GM12878 (cell line): ENCODE data around the gene RNF34. TPM values are rescaled to one million over a fixed set of nuclear protein-coding genes. Genes with fewer than 3 reads are reported as not detected.
A peak's percentile ranks its signal among the peaks of the same experiment; 100 is the strongest.

Experiments used
- ATAC-seq: fragments of 200-7000 bp; cut with Tn5 transposase; 3 replicates; pipeline ENCODE4 v1.9.1; 2020; ENCODE audit warnings: mild to moderate bottlenecking, moderate library complexity
- BruUV-seq: library from RNA; stranded (reverse); fragments of 400-500 nt; replicated peaks from 2 replicates; lab custom pipeline; 2021; lab: Mats Ljungman, UMichigan
- CTCF ChIA-PET: fragments of 300-600 bp; sonication (Branson Sonifier 250); formaldehyde crosslinking; extraction: SDS; loops from one replicate; lab custom pipeline; 2021; ENCODE audit warnings: inconsistent platforms; lab: Yijun Ruan, JAX
- POLR2A ChIA-PET: fragments of 350-600 bp; formaldehyde crosslinking; extraction: SDS; loops from one replicate; lab custom pipeline; 2021; ENCODE audit warnings: inconsistent platforms; lab: Charles Lee
- RAD21 ChIA-PET: fragments of 300-600 bp; sonication (Branson Sonifier 250); formaldehyde crosslinking; loops from one replicate; lab custom pipeline; 2023; ENCODE audit warnings: antibody characterized with exemption; ENCODE audit not compliant: unreplicated experiment; lab: Charles Lee
- SMC1A ChIA-PET: fragments of 300-600 bp; sonication (Branson Sonifier 250); formaldehyde crosslinking; loops from one replicate; lab custom pipeline; 2023; ENCODE audit not compliant: unreplicated experiment, uncharacterized antibody; lab: Charles Lee
- DNase-seq: peaks from one replicate; pipeline ENCODE4 v3.0.0-alpha.2; 2011; ENCODE audit warnings: low read depth, low spot score
- FAIRE-seq: peaks from 3 replicates; lab custom pipeline; 2011; peaks lifted over from hg19 to GRCh38; lab: Jason Lieb, UNC
- H2AFZ ChIP-seq: 2 replicates; pipeline ENCODE4 v1.6.0; 2011; ENCODE audit warnings: low read depth, low read length, control low read depth; ENCODE audit not compliant: control insufficient read depth
- H3K27ac ChIP-seq: 2 replicates; pipeline ENCODE4 v1.5.1; 2011; ENCODE audit warnings: control low read depth; ENCODE audit not compliant: control insufficient read depth, insufficient read depth
- H3K27me3 ChIP-seq, 2 experiments: replicated peaks in 1 of 2; 2 replicates each; pipeline versions ENCODE4 v1.6.0 to v1.6.1; 2011; ENCODE audit warnings: low read length in 1 of 2; ENCODE audit not compliant: control insufficient read depth in 2 of 2, insufficient read depth in 2 of 2
- H3K36me3 ChIP-seq, 2 experiments: 2 replicates each; pipeline ENCODE4 v1.5.1; 2011; ENCODE audit warnings: low read length in 1 of 2; ENCODE audit not compliant: control insufficient read depth in 2 of 2, insufficient read depth in 2 of 2
- H3K4me1 ChIP-seq: 2 replicates; pipeline ENCODE4 v1.6.1; 2011; ENCODE audit warnings: mild to moderate bottlenecking, low read length, moderate library complexity, mixed read lengths; ENCODE audit not compliant: control insufficient read depth, insufficient read depth
- H3K4me2 ChIP-seq: 2 replicates; pipeline ENCODE4 v1.6.0; 2011; ENCODE audit warnings: control low read depth; ENCODE audit not compliant: control insufficient read depth, insufficient read depth
- H3K4me3 ChIP-seq: fragments of 200-600 bp; sonication (generic); 2 replicates; pipeline ENCODE4 v1.5.1; 2016
- H3K79me2 ChIP-seq: 2 replicates; pipeline ENCODE4 v1.6.0; 2011; ENCODE audit warnings: low read length; ENCODE audit not compliant: control insufficient read depth, insufficient read depth
- H3K9ac ChIP-seq: 2 replicates; pipeline ENCODE4 v1.8.0; 2011; ENCODE audit warnings: low read length, control low read depth, mixed read lengths; ENCODE audit not compliant: control insufficient read depth, insufficient read depth
- H3K9me3 ChIP-seq: replicated peaks from 3 replicates; pipeline ENCODE4 v1.5.1; 2011; ENCODE audit warnings: mild to moderate bottlenecking, low read length; ENCODE audit not compliant: control insufficient read depth, insufficient read depth
- H4K20me1 ChIP-seq: 2 replicates; pipeline ENCODE4 v1.6.0; 2011; ENCODE audit not compliant: control insufficient read depth, insufficient read depth
- BACH1 ChIP-seq: fragments of 450-650 bp; IDR thresholded peaks from 2 replicates; pipeline ENCODE4 v1.6.1; 2017; ENCODE audit warnings: mild to moderate bottlenecking, borderline replicate concordance
- BHLHE40 ChIP-seq, 2 experiments: fragments of 450-650 bp in 1 of 2; IDR thresholded peaks; 2 replicates each; pipeline ENCODE4 v1.6.1; 2011 to 2017; ENCODE audit warnings: low read depth in 2 of 2, borderline replicate concordance in 1 of 2, improper control_type of control experiment in 1 of 2, low read length in 1 of 2, mild to moderate bottlenecking in 1 of 2
- BMI1 ChIP-seq: fragments of 450-650 bp; IDR thresholded peaks from 2 replicates; pipeline ENCODE4 v1.6.1; 2016; ENCODE audit warnings: mild to moderate bottlenecking, moderate library complexity, borderline replicate concordance
- CHD1 ChIP-seq: IDR thresholded peaks from 2 replicates; pipeline ENCODE4 v1.6.1; 2012; ENCODE audit warnings: low read depth, low read length, improper control_type of control experiment
- CREB1 ChIP-seq: IDR thresholded peaks from 2 replicates; pipeline ENCODE4 v1.6.1; 2012; ENCODE audit warnings: low read depth, mild to moderate bottlenecking, inconsistent platforms
- IKZF1 ChIP-seq: fragments of 450-650 bp; conservative IDR thresholded peaks from 2 replicates; pipeline ENCODE4 v1.6.1; 2017; ENCODE audit warnings: antibody characterized with exemption, mild to moderate bottlenecking
- KLF5 ChIP-seq: fragments of 450-650 bp; IDR thresholded peaks from 2 replicates; pipeline ENCODE4 v1.6.1; 2014; ENCODE audit warnings: mild to moderate bottlenecking; ENCODE audit not compliant: partially characterized antibody
- MEF2B ChIP-seq: fragments of 450-650 bp; IDR thresholded peaks from 2 replicates; pipeline ENCODE4 v1.6.1; 2018; ENCODE audit warnings: mild to moderate bottlenecking, moderate library complexity; ENCODE audit not compliant: partially characterized antibody, poor library complexity, severe bottlenecking
- NFXL1 ChIP-seq: fragments of 450-650 bp; IDR thresholded peaks from 2 replicates; pipeline ENCODE4 v1.6.1; 2017; ENCODE audit warnings: antibody characterized with exemption, mild to moderate bottlenecking, borderline replicate concordance
- NR2F1 ChIP-seq: fragments of 450-650 bp; conservative IDR thresholded peaks from 2 replicates; pipeline ENCODE4 v1.6.1; 2017; ENCODE audit warnings: mild to moderate bottlenecking
- SREBF2 ChIP-seq: IDR thresholded peaks from 2 replicates; pipeline ENCODE4 v1.6.1; 2012; ENCODE audit warnings: mild to moderate bottlenecking, low read length
- SUPT20H ChIP-seq: IDR thresholded peaks from 2 replicates; pipeline ENCODE4 v1.6.1; 2011; ENCODE audit warnings: low read depth, mild to moderate bottlenecking, low read length, moderate library complexity, borderline replicate concordance; ENCODE audit not compliant: control insufficient read depth
- ZNF217 ChIP-seq: fragments of 450-650 bp; IDR thresholded peaks from 2 replicates; pipeline ENCODE4 v1.6.1; 2017; ENCODE audit warnings: antibody characterized with exemption, mild to moderate bottlenecking
- WGBS: methylation state at CpG from one replicate; pipeline ENCODE4 v1.1.6; 2016; ENCODE audit warnings: low lambda C conversion rate; ENCODE audit not compliant: insufficient replicate concordance, insufficient coverage; ENCODE audit errors: missing lambda C conversion rate; 5-methylcytosine and 5-hydroxymethylcytosine counted together
- in situ Hi-C: fragments of 300-500 bp; cut with MboI; formaldehyde crosslinking; loops from 9 replicates; pipeline ENCODE4 v1.14.3; 2018; ENCODE audit warnings: mixed read lengths
- intact Hi-C: fragments of 100-400 bp; cut with micrococcal nuclease; formaldehyde crosslinking; loops from one replicate; pipeline ENCODE4 v1.14.2; 2022; ENCODE audit not compliant: unreplicated experiment
- polyA plus RNA-seq, 11 experiments: library from polyadenylated mRNA; depleted of rRNA in 4 of 11; unstranded in 6 of 11; stranded (reverse) in 5 of 11; fragments of >200 nt; fragmentation: Nextera tagmentation in 4 of 11; fragmentation: Illumina TruSeq in 1 of 11; extraction: Ambion mirVana in 4 of 11; extraction: Trizol in 1 of 11; gene quantifications; 1 replicate in 1 of 11; 2 replicates in 10 of 11; pipeline versions ENCODE4 v1.2.1 to v1.2.3, GENCODE V29; 2011 to 2016; ENCODE audit warnings: inconsistent platforms in 2 of 11, missing spikeins in 2 of 11, low read depth in 1 of 11
- total RNA-seq, 4 experiments: library from RNA; depleted of rRNA in 3 of 4; stranded (reverse); fragments of >200 nt in 3 of 4; fragmentation: Illumina TruSeq in 1 of 4; extraction: Trizol in 1 of 4; gene quantifications; 2 replicates each; pipeline versions ENCODE4 v1.2.1 to v1.2.3, GENCODE V29; 2013 to 2021
- TF ChIP-seq, protein P1 (sequence below): fragments of 450-650 bp; IDR thresholded peaks from 2 replicates; pipeline ENCODE4 v1.6.1; 2017; ENCODE audit warnings: borderline replicate concordance
- TF ChIP-seq, protein P2 (sequence below): fragments of 150-350 bp; IDR thresholded peaks from 2 replicates; pipeline ENCODE4 v1.6.1; 2016; ENCODE audit warnings: low read depth, low read length

RNF34 gene
- total and polyA plus RNA-seq, 10 of the 15 experiments (the other 5 are each of a cell fraction or from before 2014, with no cell fraction given): 63.6 to 199 (median 115) TPM

DNA sequence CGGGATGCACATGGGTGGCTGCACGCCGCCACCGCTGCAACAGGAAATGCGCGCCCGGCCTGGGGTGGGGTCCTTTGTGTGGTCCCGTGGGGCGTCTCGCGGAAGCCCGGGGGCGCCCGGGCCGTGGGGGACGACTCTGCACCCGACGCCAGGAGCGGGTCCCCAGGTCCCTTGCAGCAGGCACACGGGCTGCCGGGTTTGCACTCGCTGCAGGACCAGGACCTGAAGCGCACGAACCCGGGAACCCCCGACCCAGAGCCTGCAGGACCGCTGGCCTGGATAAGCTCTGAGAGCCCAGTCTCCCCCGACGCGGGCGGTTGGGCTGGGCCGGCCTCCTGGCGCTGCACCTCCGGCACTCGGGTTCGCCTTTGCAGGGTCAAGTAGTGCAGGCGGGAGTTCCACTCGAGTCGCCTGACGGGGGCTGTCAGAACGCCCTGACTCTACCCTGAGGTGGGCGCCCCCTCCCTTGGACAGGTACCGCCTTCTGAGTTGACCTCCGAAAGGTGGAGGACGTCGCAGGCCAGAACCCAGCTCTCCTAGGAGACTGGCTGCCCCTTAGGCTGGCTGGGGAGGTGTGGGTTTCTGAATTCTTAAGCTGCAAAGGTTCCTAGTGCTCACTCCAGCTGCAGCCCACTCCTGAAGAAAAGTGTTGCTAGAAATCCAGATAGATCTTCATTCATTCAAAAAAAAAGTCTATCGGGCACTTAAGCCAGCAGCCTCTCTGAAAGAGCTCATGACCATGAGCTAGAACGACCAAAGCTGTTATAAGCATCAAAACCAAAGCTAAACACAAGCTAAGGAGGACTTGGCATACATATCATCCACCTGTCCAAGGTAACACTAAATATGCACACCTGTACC, 68.0 kb downstream of the RNF34 start (continued):
- no peak for TF ChIP-seq CREB1
- TF ChIP-seq IKZF1: peak; percentile 52
- TF ChIP-seq ZNF217: no peak
- peak; percentile 60 for TF ChIP-seq BACH1
- TF ChIP-seq MEF2B: peak; percentile 35
- TF ChIP-seq NR2F1: 0 out of 2 replicates have a peak, but pooled peaks have one; percentile 12
- peak; percentile 70 to 90; a peak in 3 of 4 replicates for TF ChIP-seq BHLHE40 (IDR thresholded peaks at IDR 0.05; ENCODE audit: borderline replicate concordance in 1 of 2, low read depth in 2 of 2, low read length in 1 of 2)
- TF ChIP-seq CHD1: no peak
- TF ChIP-seq NFXL1: no peak
- TF ChIP-seq KLF5: peak; percentile 53

DNA sequence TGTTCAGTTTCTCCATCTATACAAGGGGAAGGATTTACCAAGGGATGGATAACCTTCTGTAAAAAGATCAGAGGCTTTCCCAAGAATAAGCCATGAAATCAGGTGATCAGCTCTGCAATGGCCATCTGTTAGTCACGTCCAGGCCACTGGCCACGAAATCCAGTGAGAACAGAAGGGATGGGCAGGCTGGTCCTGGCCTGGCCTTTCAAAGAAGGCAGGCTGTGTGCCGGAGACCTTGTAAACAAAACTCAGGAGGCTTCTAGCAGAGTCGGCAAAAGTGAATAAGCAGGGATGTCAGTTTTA, 68.5 kb downstream of the RNF34 start:
- no peak for FAIRE-seq
- DNase-seq: no peak
- no TSS peak for BruUV-seq
- ChIA-PET CTCF (interaction anchor here (0.6 to 1.0 kb wide), 4 partner anchors 9 to 1000 kb away, joined by 3 to 5 read pairs (median 4); no protein-coding TSS in a partner anchor), POLR2A (interaction anchor here (0.5 to 1.2 kb wide), 4 partner anchors 20 to 338 kb away, joined by 3 read pairs; no protein-coding TSS in a partner anchor), RAD21 (interaction anchor here (1.2 kb wide), 1 partner anchor 204 kb away, joined by 6 read pairs; no protein-coding TSS in a partner anchor), SMC1A (interaction anchor here (0.8 to 1.1 kb wide), 2 partner anchors 9 to 20 kb away, joined by 3 read pairs; no protein-coding TSS in a partner anchor)
- Histone ChIP-seq H3K36me3 (peaks cover 3% of the 10 kb centered on the region in 2 experiments), H2AFZ (no peak overlapping the region), H3K27me3 (no peaks in the 10 kb centered on the region), H3K4me2 (no peak overlapping the region; the same call in 1 of the 2 replicates), H3K4me1 (peaks cover 2% of the 10 kb centered on the region; the same call in 1 of the 2 replicates), H3K4me3 (no peak overlapping the region), H3K79me2 (peaks cover 41% of the 10 kb centered on the region), H3K9me3 (no peaks in the 10 kb centered on the region), H3K27ac (no peak overlapping the region), H4K20me1 (peaks cover 8% of the 10 kb centered on the region; the same call in 1 of the 2 replicates), H3K9ac (no peak overlapping the region)
- no peak for ATAC-seq
- intact Hi-C loops: no loop called here
- in situ Hi-C loops: no loop called here
- WGBS: 69% methylated on average over 4 of the region's 4 CpGs
- TF ChIP-seq, protein P1, sequence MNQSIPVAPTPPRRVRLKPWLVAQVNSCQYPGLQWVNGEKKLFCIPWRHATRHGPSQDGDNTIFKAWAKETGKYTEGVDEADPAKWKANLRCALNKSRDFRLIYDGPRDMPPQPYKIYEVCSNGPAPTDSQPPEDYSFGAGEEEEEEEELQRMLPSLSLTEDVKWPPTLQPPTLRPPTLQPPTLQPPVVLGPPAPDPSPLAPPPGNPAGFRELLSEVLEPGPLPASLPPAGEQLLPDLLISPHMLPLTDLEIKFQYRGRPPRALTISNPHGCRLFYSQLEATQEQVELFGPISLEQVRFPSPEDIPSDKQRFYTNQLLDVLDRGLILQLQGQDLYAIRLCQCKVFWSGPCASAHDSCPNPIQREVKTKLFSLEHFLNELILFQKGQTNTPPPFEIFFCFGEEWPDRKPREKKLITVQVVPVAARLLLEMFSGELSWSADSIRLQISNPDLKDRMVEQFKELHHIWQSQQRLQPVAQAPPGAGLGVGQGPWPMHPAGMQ: no peak
- TF ChIP-seq SREBF2 (no peak), SUPT20H (no peak), BMI1 (no peak)
- TF ChIP-seq, protein P2, sequence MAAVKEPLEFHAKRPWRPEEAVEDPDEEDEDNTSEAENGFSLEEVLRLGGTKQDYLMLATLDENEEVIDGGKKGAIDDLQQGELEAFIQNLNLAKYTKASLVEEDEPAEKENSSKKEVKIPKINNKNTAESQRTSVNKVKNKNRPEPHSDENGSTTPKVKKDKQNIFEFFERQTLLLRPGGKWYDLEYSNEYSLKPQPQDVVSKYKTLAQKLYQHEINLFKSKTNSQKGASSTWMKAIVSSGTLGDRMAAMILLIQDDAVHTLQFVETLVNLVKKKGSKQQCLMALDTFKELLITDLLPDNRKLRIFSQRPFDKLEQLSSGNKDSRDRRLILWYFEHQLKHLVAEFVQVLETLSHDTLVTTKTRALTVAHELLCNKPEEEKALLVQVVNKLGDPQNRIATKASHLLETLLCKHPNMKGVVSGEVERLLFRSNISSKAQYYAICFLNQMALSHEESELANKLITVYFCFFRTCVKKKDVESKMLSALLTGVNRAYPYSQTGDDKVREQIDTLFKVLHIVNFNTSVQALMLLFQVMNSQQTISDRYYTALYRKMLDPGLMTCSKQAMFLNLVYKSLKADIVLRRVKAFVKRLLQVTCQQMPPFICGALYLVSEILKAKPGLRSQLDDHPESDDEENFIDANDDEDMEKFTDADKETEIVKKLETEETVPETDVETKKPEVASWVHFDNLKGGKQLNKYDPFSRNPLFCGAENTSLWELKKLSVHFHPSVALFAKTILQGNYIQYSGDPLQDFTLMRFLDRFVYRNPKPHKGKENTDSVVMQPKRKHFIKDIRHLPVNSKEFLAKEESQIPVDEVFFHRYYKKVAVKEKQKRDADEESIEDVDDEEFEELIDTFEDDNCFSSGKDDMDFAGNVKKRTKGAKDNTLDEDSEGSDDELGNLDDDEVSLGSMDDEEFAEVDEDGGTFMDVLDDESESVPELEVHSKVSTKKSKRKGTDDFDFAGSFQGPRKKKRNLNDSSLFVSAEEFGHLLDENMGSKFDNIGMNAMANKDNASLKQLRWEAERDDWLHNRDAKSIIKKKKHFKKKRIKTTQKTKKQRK: no peak
